Esophagus squamous epithelium (tissue), 5 donors: ENCODE data around the gene PNMA1. TPM values are rescaled to one million over a fixed set of nuclear protein-coding genes. Genes with fewer than 3 reads are reported as not detected.

Experiments used
- DNase-seq: peaks from one replicate; lab custom pipeline; 2025; lab: John Stamatoyannopoulos, UW
- H3K27ac ChIP-seq, 4 donors: fragments of 200-600 bp; sonication (generic); one replicate each; pipeline ENCODE4 v1.5.1; 2016 to 2019; ENCODE audit warnings: mild to moderate bottlenecking in 1 of 4
- H3K27me3 ChIP-seq, 4 donors: fragments of 200-600 bp; sonication (generic); 1 replicate in 3 of 4; 2 replicates in 1 of 4; pipeline versions ENCODE4 v1.5.1 to v1.6.0; 2017 to 2021; ENCODE audit warnings: antibody characterized with exemption in 1 of 4
- H3K36me3 ChIP-seq, 3 donors: fragments of 200-600 bp; sonication (generic); one replicate each; pipeline ENCODE4 v1.5.1; 2016 to 2019
- H3K4me1 ChIP-seq, 3 donors: fragments of 200-600 bp; sonication (generic); one replicate each; pipeline ENCODE4 v1.5.1; 2017 to 2019
- H3K4me3 ChIP-seq, 4 donors: fragments of 200-600 bp; sonication (generic); 1 replicate in 3 of 4; 2 replicates in 1 of 4; pipeline ENCODE4 v1.5.1; 2016 to 2019; ENCODE audit warnings: mild to moderate bottlenecking in 2 of 4, moderate library complexity in 1 of 4
- H3K9me3 ChIP-seq, 3 donors: fragments of 200-600 bp; sonication (generic); one replicate each; pipeline ENCODE4 v1.5.1; 2016 to 2019
- POLR2A ChIP-seq, 4 donors: fragments of 450-650 bp; IDR thresholded peaks; one replicate each; pipeline ENCODE4 v1.6.1; 2017; ENCODE audit warnings: antibody characterized with exemption in 4 of 4, mild to moderate bottlenecking in 4 of 4, moderate library complexity in 3 of 4
- WGBS, 2 donors: methylation state at CpG; one replicate each; pipeline ENCODE4 v1.1.5; 2018; 5-methylcytosine and 5-hydroxymethylcytosine counted together
- intact Hi-C: fragments of 100-400 bp; cut with DNase I; formaldehyde crosslinking; loops from one replicate; pipeline ENCODE4 v1.15.0; 2022
- total RNA-seq, 4 donors: library from RNA; depleted of rRNA; stranded (reverse); fragments of >200 nt; gene quantifications; one replicate each; pipeline ENCODE4 v1.1.0, GENCODE V29; 2016
- TF ChIP-seq, protein P1 (sequence below), 6 experiments: fragments of 450-650 bp in 4 of 6; fragments of 200-600 bp in 2 of 6; sonication (generic) in 2 of 6; IDR thresholded peaks; one replicate each; pipeline ENCODE4 v1.5.1; 2016 to 2019; ENCODE audit warnings: antibody characterized with exemption in 6 of 6, mild to moderate bottlenecking in 4 of 6, moderate library complexity in 4 of 6
- donor health status: DM: yes; HTN: yes; CAD: no.

PNMA1 gene
- total RNA-seq, 4 donors from 2014 or later: 4.2 to 13.9 (median 7.2) TPM

DNA sequence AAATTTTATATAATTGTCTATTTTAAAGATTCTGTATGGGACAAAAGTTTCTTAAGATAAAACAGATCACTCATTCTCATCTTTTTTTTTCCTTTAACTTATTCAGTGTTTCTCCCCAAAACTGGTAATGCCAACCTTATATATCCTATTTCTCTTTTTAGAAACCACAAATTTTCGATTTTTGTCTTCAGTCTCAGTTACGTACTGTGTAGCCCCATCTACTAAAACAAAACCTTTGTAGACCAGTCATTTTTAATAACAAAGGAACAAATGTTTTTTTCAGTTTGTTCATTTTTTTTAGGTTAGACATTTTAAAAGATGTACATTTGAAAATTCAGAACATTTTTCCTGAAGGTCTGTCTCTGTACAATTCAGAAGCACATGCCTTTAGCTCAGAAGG, 18.2 kb downstream of the PNMA1 start:
- H3K36me3 ChIP-seq: peaks cover 0 to 28% (median 0%) of the 10 kb centered on the region in 3 donors
- no peak overlapping the region for H3K27ac ChIP-seq
- no peak for DNase-seq
- TF ChIP-seq POLR2A (IDR thresholded peaks at IDR 0.05): no peak
- TF ChIP-seq, protein P1, sequence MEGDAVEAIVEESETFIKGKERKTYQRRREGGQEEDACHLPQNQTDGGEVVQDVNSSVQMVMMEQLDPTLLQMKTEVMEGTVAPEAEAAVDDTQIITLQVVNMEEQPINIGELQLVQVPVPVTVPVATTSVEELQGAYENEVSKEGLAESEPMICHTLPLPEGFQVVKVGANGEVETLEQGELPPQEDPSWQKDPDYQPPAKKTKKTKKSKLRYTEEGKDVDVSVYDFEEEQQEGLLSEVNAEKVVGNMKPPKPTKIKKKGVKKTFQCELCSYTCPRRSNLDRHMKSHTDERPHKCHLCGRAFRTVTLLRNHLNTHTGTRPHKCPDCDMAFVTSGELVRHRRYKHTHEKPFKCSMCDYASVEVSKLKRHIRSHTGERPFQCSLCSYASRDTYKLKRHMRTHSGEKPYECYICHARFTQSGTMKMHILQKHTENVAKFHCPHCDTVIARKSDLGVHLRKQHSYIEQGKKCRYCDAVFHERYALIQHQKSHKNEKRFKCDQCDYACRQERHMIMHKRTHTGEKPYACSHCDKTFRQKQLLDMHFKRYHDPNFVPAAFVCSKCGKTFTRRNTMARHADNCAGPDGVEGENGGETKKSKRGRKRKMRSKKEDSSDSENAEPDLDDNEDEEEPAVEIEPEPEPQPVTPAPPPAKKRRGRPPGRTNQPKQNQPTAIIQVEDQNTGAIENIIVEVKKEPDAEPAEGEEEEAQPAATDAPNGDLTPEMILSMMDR (IDR thresholded peaks at IDR 0.05): no peak
- no peaks in the 10 kb centered on the region for H3K27me3 ChIP-seq
- peaks cover 0 to 6% (median 0%) of the 10 kb centered on the region in 3 donors for H3K4me1 ChIP-seq
- WGBS, 2 donors: 70 to 82% methylated on average over 2 of the region's 2 CpGs
- no peak overlapping the region for H3K4me3 ChIP-seq
- no peaks in the 10 kb centered on the region for H3K9me3 ChIP-seq
- intact Hi-C loops: no loop called here

- no peak overlapping the region for H3K27ac ChIP-seq
- no peaks in the 10 kb centered on the region for H3K9me3 ChIP-seq
- intact Hi-C loops: no loop called here
- H3K4me3 ChIP-seq: no peak overlapping the region
- WGBS, 2 donors: 85 to 100% methylated on average over 2 of the region's 2 CpGs
- H3K4me1 ChIP-seq: peaks cover 0 to 6% (median 0%) of the 10 kb centered on the region in 3 donors
- TF ChIP-seq POLR2A (IDR thresholded peaks at IDR 0.05): no peak
- TF ChIP-seq, protein P1 (IDR thresholded peaks at IDR 0.05): no peak
- no peaks in the 10 kb centered on the region for H3K27me3 ChIP-seq
- H3K36me3 ChIP-seq: peaks cover 0 to 35% (median 0%) of the 10 kb centered on the region in 3 donors
- DNase-seq: no peak
Measured at GRCh38 chr14:73695082-73695481, 19.1 kb downstream of the PNMA1 start.

- 94 to 95% methylated on average over 2 of the region's 2 CpGs for WGBS, 2 donors
- intact Hi-C loops: no loop called here
- Histone ChIP-seq H3K36me3 (peaks cover 0 to 45% (median 0%) of the 10 kb centered on the region in 3 donors), H3K27ac (no peak overlapping the region), H3K4me3 (no peak overlapping the region), H3K27me3 (no peaks in the 10 kb centered on the region), H3K9me3 (no peaks in the 10 kb centered on the region), H3K4me1 (peaks cover 0 to 6% (median 0%) of the 10 kb centered on the region in 3 donors)
- TF ChIP-seq, protein P1 (IDR thresholded peaks at IDR 0.05): no peak
- TF ChIP-seq POLR2A (IDR thresholded peaks at IDR 0.05): no peak
- DNase-seq: no peak
Measured at GRCh38 chr14:73694083-73694482, 20.1 kb downstream of the PNMA1 start.

DNA sequence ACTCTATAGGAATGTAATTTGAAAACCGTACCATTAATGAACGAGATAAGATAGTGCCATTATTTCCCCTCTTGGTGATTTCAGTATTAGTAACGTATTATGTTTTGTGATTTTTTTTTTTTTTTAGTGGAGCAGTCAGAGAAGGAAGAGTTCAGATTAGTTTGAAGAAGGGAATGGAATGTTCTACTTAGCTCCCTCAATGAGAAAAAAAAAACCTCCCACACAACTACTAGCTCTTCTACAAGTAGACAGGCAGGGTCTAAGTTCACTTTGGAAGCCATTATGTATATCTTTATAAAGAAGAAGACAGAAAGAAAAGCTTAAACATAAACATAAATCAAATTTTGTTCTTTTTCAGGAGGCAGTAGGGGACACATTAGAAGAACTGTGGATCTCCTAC, 27.3 kb downstream of the PNMA1 start:
- Histone ChIP-seq H3K4me1 (no peaks in the 10 kb centered on the region), H3K9me3 (no peaks in the 10 kb centered on the region), H3K36me3 (peaks cover 0 to 32% (median 0%) of the 10 kb centered on the region in 3 donors), H3K27me3 (no peaks in the 10 kb centered on the region), H3K27ac (no peak overlapping the region), H3K4me3 (no peak overlapping the region)
- WGBS, 2 donors: 84 to 91% methylated on average over 3 of the region's 3 CpGs
- TF ChIP-seq POLR2A (IDR thresholded peaks at IDR 0.05): no peak
- TF ChIP-seq, protein P1 (IDR thresholded peaks at IDR 0.05): no peak
- no peak for DNase-seq
- intact Hi-C loops: no loop called here

DNA sequence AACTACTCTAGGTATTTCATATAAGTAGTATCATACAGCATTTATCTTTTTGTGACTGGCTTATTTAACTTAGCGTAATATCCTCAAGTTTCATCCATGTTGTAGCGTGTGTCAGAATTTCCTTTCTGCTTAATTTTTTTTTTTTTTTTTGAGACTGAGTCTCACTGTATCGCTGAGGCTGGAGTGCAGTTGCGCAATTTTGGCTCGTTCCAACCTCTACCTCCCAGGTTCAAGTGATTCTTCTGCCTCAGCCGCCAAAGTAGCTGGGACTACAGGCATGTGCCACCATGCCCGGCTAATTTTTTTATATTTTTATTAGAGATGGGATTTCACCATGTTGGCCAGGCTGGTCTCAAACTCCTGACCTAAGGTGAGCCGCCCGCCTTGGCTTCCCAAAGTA, 28.9 kb downstream of the PNMA1 start:
- H3K36me3 ChIP-seq: peaks cover 0 to 22% (median 0%) of the 10 kb centered on the region in 3 donors
- H3K27me3 ChIP-seq: no peaks in the 10 kb centered on the region
- H3K4me3 ChIP-seq: no peak overlapping the region
- H3K9me3 ChIP-seq: no peaks in the 10 kb centered on the region
- intact Hi-C loops: no loop called here
- DNase-seq: no peak
- WGBS, 2 donors: 74 to 90% methylated on average over 9 of the region's 9 CpGs
- TF ChIP-seq, protein P1 (IDR thresholded peaks at IDR 0.05): no peak
- TF ChIP-seq POLR2A (IDR thresholded peaks at IDR 0.05): no peak
- no peak overlapping the region for H3K27ac ChIP-seq
- no peaks in the 10 kb centered on the region for H3K4me1 ChIP-seq
